Measurements from ENCODE around the gene FBXO31.

Gene FBXO31

GRCh38 chr16:87333581-87334331 lies 49.8 kb downstream of the FBXO31 start:
- no peak overlapping the region for H3K27ac ChIP-seq
- TF ChIP-seq, protein P1, sequence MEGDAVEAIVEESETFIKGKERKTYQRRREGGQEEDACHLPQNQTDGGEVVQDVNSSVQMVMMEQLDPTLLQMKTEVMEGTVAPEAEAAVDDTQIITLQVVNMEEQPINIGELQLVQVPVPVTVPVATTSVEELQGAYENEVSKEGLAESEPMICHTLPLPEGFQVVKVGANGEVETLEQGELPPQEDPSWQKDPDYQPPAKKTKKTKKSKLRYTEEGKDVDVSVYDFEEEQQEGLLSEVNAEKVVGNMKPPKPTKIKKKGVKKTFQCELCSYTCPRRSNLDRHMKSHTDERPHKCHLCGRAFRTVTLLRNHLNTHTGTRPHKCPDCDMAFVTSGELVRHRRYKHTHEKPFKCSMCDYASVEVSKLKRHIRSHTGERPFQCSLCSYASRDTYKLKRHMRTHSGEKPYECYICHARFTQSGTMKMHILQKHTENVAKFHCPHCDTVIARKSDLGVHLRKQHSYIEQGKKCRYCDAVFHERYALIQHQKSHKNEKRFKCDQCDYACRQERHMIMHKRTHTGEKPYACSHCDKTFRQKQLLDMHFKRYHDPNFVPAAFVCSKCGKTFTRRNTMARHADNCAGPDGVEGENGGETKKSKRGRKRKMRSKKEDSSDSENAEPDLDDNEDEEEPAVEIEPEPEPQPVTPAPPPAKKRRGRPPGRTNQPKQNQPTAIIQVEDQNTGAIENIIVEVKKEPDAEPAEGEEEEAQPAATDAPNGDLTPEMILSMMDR (conservative IDR thresholded peaks at IDR 0.05) = no peak

DNA sequence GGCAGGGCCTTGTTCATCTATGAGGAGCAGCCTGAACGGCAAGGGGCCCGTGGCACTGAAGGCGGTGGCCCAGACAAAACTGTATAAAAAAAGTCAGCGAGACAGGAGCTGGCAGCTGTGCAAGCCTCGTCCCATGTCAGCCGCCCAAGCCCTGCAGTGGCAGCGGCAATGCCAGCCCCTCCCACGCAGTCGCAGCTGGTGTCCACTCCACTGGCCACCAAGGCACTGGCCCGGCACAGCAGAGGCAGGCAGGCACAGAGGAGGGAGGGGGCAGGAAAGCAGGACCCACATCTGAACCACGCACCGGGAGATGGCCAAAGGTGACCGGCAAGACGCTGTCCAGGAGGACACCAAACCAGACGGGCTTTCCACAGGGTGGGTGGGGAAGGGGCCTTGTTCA lies 50.5 kb downstream of the FBXO31 start:
- TF ChIP-seq, protein P1 (conservative IDR thresholded peaks at IDR 0.05) = no peak
- H3K27ac ChIP-seq = no peak overlapping the region

DNA sequence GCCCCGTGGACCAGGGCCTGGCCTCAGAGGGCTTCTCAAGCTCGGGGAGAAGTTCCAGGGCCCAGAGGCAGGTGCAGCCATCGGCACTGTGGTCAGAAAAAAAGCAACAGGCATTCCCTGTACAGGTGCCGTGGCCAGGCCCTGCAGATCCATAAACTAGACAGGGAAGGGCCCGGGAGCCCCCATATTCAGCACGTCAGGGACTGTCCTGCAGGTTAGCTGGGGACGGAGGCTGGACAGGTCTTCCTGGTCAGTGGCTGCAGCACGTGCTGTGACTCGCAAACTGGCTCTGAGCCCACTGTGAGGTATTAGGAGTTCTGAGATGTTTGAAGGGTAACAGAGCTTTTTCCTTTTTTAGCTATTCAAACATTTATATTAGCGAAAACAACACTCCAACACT lies 51.4 kb downstream of the FBXO31 start:
- H3K27ac ChIP-seq = peak overlapping the region; percentile 32
- TF ChIP-seq, protein P1 (conservative IDR thresholded peaks at IDR 0.05) = no peak

GRCh38 chr16:87331241-87331801 lies 52.3 kb downstream of the FBXO31 start:
- TF ChIP-seq, protein P1 (conservative IDR thresholded peaks at IDR 0.05) = no peak
- H3K27ac ChIP-seq = no peak overlapping the region

GRCh38 chr16:87330646-87331045 lies 52.9 kb downstream of the FBXO31 start:
- TF ChIP-seq, protein P1 (conservative IDR thresholded peaks at IDR 0.05) = no peak
- no peak overlapping the region for H3K27ac ChIP-seq

- TF ChIP-seq, protein P1 (conservative IDR thresholded peaks at IDR 0.05) = no peak
These were observed 53.3 kb downstream of the FBXO31 start for GRCh38 chr16:87330257-87330624.

GRCh38 chr16:87329436-87330256 lies 53.9 kb downstream of the FBXO31 start:
- TF ChIP-seq, protein P1 (conservative IDR thresholded peaks at IDR 0.05) = no peak
- no peak overlapping the region for H3K27ac ChIP-seq

More at GRCh38 chr16:87330257-87330624, 53.3 kb downstream of the FBXO31 start:
- H3K27ac ChIP-seq = no peak overlapping the region
